GM12878 (cell line): ENCODE results near the gene CAPN2. TPM values are rescaled to one million over a fixed set of nuclear protein-coding genes. Genes with fewer than 3 reads are reported as not detected.

Source experiments
- BCLAF1 ChIP-seq: fragments of 450-650 bp; IDR thresholded peaks from 2 replicates; pipeline ENCODE4 v1.6.1; 2017; ENCODE audit warnings: antibody characterized with exemption, mild to moderate bottlenecking, moderate library complexity
- CBFB ChIP-seq: IDR thresholded peaks from 2 replicates; pipeline ENCODE4 v1.6.1; 2016; ENCODE audit warnings: antibody characterized with exemption, low read depth
- CEBPB ChIP-seq, 2 experiments: fragments of 150-350 bp in 1 of 2; IDR thresholded peaks; 2 replicates each; pipeline ENCODE4 v1.6.1; 2012 to 2014; ENCODE audit warnings: low read depth in 2 of 2, low read length in 2 of 2, borderline replicate concordance in 1 of 2, inconsistent platforms in 1 of 2
- CHD2 ChIP-seq: IDR thresholded peaks from 2 replicates; pipeline ENCODE4 v1.6.1; 2011; ENCODE audit warnings: low read depth, low read length, improper control_type of control experiment, borderline replicate concordance
- MTA2 ChIP-seq: fragments of 450-650 bp; IDR thresholded peaks from 2 replicates; pipeline ENCODE4 v1.6.1; 2016; ENCODE audit warnings: low read depth, mild to moderate bottlenecking, moderate library complexity
- NBN ChIP-seq: fragments of 450-650 bp; IDR thresholded peaks from 2 replicates; pipeline ENCODE4 v1.6.1; 2016
- NFIC ChIP-seq: IDR thresholded peaks from 2 replicates; pipeline ENCODE4 v1.6.1; 2012; ENCODE audit warnings: low read depth, mild to moderate bottlenecking, inconsistent platforms, low read length, moderate library complexity
- NFYB ChIP-seq: IDR thresholded peaks from 2 replicates; pipeline ENCODE4 v1.6.1; 2011; ENCODE audit warnings: low read depth, mild to moderate bottlenecking, low read length, improper control_type of control experiment, moderate library complexity; ENCODE audit not compliant: insufficient read depth
- NR2C1 ChIP-seq: fragments of 450-650 bp; IDR thresholded peaks from 2 replicates; pipeline ENCODE4 v1.6.1; 2017; ENCODE audit warnings: antibody characterized with exemption, mild to moderate bottlenecking, moderate library complexity
- NR2C2 ChIP-seq: IDR thresholded peaks from 2 replicates; pipeline ENCODE4 v1.6.1; 2011; ENCODE audit warnings: borderline replicate concordance, low read depth; ENCODE audit not compliant: control insufficient read depth, insufficient read length
- PAX5 ChIP-seq: IDR thresholded peaks from 2 replicates; pipeline ENCODE4 v1.6.1; 2011; ENCODE audit warnings: low read depth, low read length, borderline replicate concordance
- POLR2AphosphoS5 ChIP-seq: IDR thresholded peaks from 2 replicates; pipeline ENCODE4 v1.6.1; 2011; ENCODE audit warnings: mild to moderate bottlenecking, low read length, inconsistent platforms
- POU2F2 ChIP-seq: IDR thresholded peaks from 3 replicates; pipeline ENCODE4 v1.6.1; 2011; ENCODE audit warnings: low read depth, mild to moderate bottlenecking, low read length, borderline replicate concordance
- RAD21 ChIP-seq: IDR thresholded peaks from 2 replicates; pipeline ENCODE4 v1.6.1; 2011; ENCODE audit warnings: mild to moderate bottlenecking, low read depth, low read length, moderate library complexity; ENCODE audit not compliant: insufficient read depth
- USF2 ChIP-seq: IDR thresholded peaks from 2 replicates; pipeline ENCODE4 v1.6.1; 2011; ENCODE audit warnings: low read depth, low read length, improper control_type of control experiment, borderline replicate concordance
- ZBTB4 ChIP-seq: fragments of 450-650 bp; formaldehyde crosslinking; IDR thresholded peaks from 2 replicates; pipeline ENCODE4 v1.4.0; 2022; ENCODE audit warnings: mild to moderate bottlenecking, moderate library complexity
- ZNF687 ChIP-seq: fragments of 450-650 bp; IDR thresholded peaks from 2 replicates; pipeline ENCODE4 v1.6.1; 2017; ENCODE audit warnings: mild to moderate bottlenecking, moderate library complexity
- polyA plus RNA-seq, 11 experiments: library from polyadenylated mRNA; depleted of rRNA in 4 of 11; unstranded in 6 of 11; stranded (reverse) in 5 of 11; fragments of >200 nt; fragmentation: Nextera tagmentation in 4 of 11; fragmentation: Illumina TruSeq in 1 of 11; extraction: Ambion mirVana in 4 of 11; extraction: Trizol in 1 of 11; gene quantifications; 1 replicate in 1 of 11; 2 replicates in 10 of 11; pipeline versions ENCODE4 v1.2.1 to v1.2.3, GENCODE V29; 2011 to 2016; ENCODE audit warnings: inconsistent platforms in 2 of 11, missing spikeins in 2 of 11, low read depth in 1 of 11
- total RNA-seq, 4 experiments: library from RNA; depleted of rRNA in 3 of 4; stranded (reverse); fragments of >200 nt in 3 of 4; fragmentation: Illumina TruSeq in 1 of 4; extraction: Trizol in 1 of 4; gene quantifications; 2 replicates each; pipeline versions ENCODE4 v1.2.1 to v1.2.3, GENCODE V29; 2013 to 2021

Gene CAPN2
- total and polyA plus RNA-seq, 10 of the 15 experiments (the other 5 are each of a cell fraction or from before 2014, with no cell fraction given) = 6.0 to 21.4 (median 16.6) TPM

GRCh38 chr1:223667484-223668182 is 44.7 kb upstream of the CAPN2 start (continued):
- TF ChIP-seq RAD21 (no peak), POLR2AphosphoS5 (no peak), POU2F2 (no peak), ZNF687 (no peak), USF2 (no peak), NFIC (no peak), CBFB (no peak), NFYB (no peak), ZBTB4 (CRISPR knock-in tag) (no peak), BCLAF1 (no peak), NBN (0 out of 2 replicates have a peak, but pooled peaks have one; percentile 29), NR2C2 (no peak), CEBPB (IDR thresholded peaks at IDR 0.05; ENCODE audit: borderline replicate concordance in 1 of 2, low read depth in 2 of 2, low read length in 2 of 2) (no peak), NR2C1 (no peak), MTA2 (no peak), CHD2 (no peak), PAX5 (peak; percentile 74; the same call in 1 of the 2 replicates)
